Neuronal stem cell (in vitro differentiated cells): ENCODE data around the gene STAG2.

Experiments used
- DNase-seq: peaks from one replicate; pipeline ENCODE4 v3.0.0-alpha.2; 2013; ENCODE audit warnings: low spot score
- H2AFZ ChIP-seq: one replicate; pipeline ENCODE4 v1.6.1; 2013; ENCODE audit warnings: mild to moderate bottlenecking, low read length, inconsistent platforms
- H2AK5ac ChIP-seq: 2 replicates; pipeline ENCODE4 v1.6.1; 2013; ENCODE audit warnings: low read depth, mild to moderate bottlenecking, inconsistent platforms, low read length, moderate library complexity, mixed read lengths
- H2BK120ac ChIP-seq: 2 replicates; pipeline ENCODE4 v1.6.1; 2013; ENCODE audit warnings: low read depth, mild to moderate bottlenecking, inconsistent platforms, low read length, moderate library complexity, mixed read lengths
- H2BK12ac ChIP-seq: one replicate; pipeline ENCODE4 v1.6.1; 2013; ENCODE audit warnings: low read length, inconsistent platforms
- H2BK15ac ChIP-seq: 2 replicates; pipeline ENCODE4 v1.6.1; 2013; ENCODE audit warnings: mild to moderate bottlenecking, low read length, inconsistent platforms, mixed read lengths
- H2BK5ac ChIP-seq: one replicate; pipeline ENCODE4 v1.6.1; 2013; ENCODE audit warnings: inconsistent platforms, mild to moderate bottlenecking, low read length, moderate library complexity
- H3K14ac ChIP-seq: one replicate; pipeline ENCODE4 v1.6.1; 2013; ENCODE audit warnings: low read length, inconsistent platforms
- H3K18ac ChIP-seq: 2 replicates; pipeline ENCODE4 v1.6.1; 2013; ENCODE audit warnings: low read length, inconsistent platforms
- H3K23ac ChIP-seq: 2 replicates; pipeline ENCODE4 v1.6.1; 2013; ENCODE audit warnings: low read depth, mild to moderate bottlenecking, mixed read lengths, low read length, inconsistent platforms; ENCODE audit not compliant: poor library complexity
- H3K27ac ChIP-seq: replicated peaks from 3 replicates; pipeline ENCODE4 v1.5.1; 2013; ENCODE audit warnings: low read length, inconsistent platforms
- H3K27me3 ChIP-seq, 3 experiments: 2 replicates each; pipeline ENCODE4 v1.6.1; 2013; ENCODE audit warnings: low read length in 3 of 3, mild to moderate bottlenecking in 2 of 3, inconsistent platforms in 1 of 3, low read depth in 1 of 3, mixed read lengths in 1 of 3, moderate library complexity in 1 of 3; ENCODE audit not compliant: control insufficient read depth in 3 of 3, insufficient read depth in 3 of 3
- H3K36me3 ChIP-seq, 2 donors: replicated peaks in 1 of 2; 2 replicates each; pipeline ENCODE4 v1.6.1; 2013; ENCODE audit warnings: low read length in 2 of 2; ENCODE audit not compliant: control insufficient read depth in 2 of 2, insufficient read depth in 2 of 2
- H3K4ac ChIP-seq: 2 replicates; pipeline ENCODE4 v1.6.1; 2013; ENCODE audit warnings: inconsistent platforms, mild to moderate bottlenecking, low read length, moderate library complexity
- H3K4me1 ChIP-seq, 2 donors: 1 replicate in 1 of 2; 2 replicates in 1 of 2; pipeline ENCODE4 v1.6.1; 2013; ENCODE audit warnings: low read length in 2 of 2, low read depth in 1 of 2; ENCODE audit not compliant: control insufficient read depth in 2 of 2, insufficient read depth in 1 of 2
- H3K4me2 ChIP-seq: one replicate; pipeline ENCODE4 v1.6.1; 2013; ENCODE audit warnings: mild to moderate bottlenecking, low read length, inconsistent platforms; ENCODE audit not compliant: insufficient read depth, poor library complexity, severe bottlenecking
- H3K4me3 ChIP-seq, 2 donors: 2 replicates each; pipeline ENCODE4 v1.5.1; 2013; ENCODE audit warnings: low read length in 2 of 2, mild to moderate bottlenecking in 2 of 2, inconsistent platforms in 1 of 2, moderate library complexity in 1 of 2
- H3K79me1 ChIP-seq: one replicate; pipeline ENCODE4 v1.6.1; 2013; ENCODE audit warnings: low read depth, mild to moderate bottlenecking, inconsistent platforms, low read length, moderate library complexity
- H3K9ac ChIP-seq: one replicate; pipeline ENCODE4 v1.6.1; 2013; ENCODE audit warnings: mild to moderate bottlenecking, low read depth, low read length, inconsistent platforms; ENCODE audit not compliant: poor library complexity
- H3K9me3 ChIP-seq, 2 donors: replicated peaks in 1 of 2; 2 replicates each; pipeline versions ENCODE3 to v1.6.1; 2013; ENCODE audit warnings: low read length in 2 of 2, mild to moderate bottlenecking in 2 of 2, inconsistent platforms in 1 of 2, low read depth in 1 of 2, mixed read lengths in 1 of 2, moderate library complexity in 1 of 2; ENCODE audit not compliant: control insufficient read depth in 2 of 2, insufficient read depth in 1 of 2
- H4K8ac ChIP-seq: one replicate; pipeline ENCODE4 v1.6.1; 2013; ENCODE audit warnings: low read depth, mild to moderate bottlenecking, inconsistent platforms, low read length, moderate library complexity
- H4K91ac ChIP-seq: one replicate; pipeline ENCODE4 v1.6.1; 2013; ENCODE audit warnings: low read length, low read depth, mild to moderate bottlenecking, inconsistent platforms; ENCODE audit not compliant: poor library complexity
- WGBS, 2 donors: extraction: QIAGEN DNeasy Blood & Tissue Kit; methylation state at CpG; one replicate each; pipeline ENCODE4 v1.1.7; 2013; ENCODE audit warnings: missing lambda C conversion rate in 2 of 2, mixed read lengths in 1 of 2; ENCODE audit not compliant: insufficient read length in 2 of 2, insufficient replicate concordance in 1 of 2; ENCODE audit errors: extremely low coverage in 2 of 2; 5-methylcytosine and 5-hydroxymethylcytosine counted together

STAG2 gene

DNA sequence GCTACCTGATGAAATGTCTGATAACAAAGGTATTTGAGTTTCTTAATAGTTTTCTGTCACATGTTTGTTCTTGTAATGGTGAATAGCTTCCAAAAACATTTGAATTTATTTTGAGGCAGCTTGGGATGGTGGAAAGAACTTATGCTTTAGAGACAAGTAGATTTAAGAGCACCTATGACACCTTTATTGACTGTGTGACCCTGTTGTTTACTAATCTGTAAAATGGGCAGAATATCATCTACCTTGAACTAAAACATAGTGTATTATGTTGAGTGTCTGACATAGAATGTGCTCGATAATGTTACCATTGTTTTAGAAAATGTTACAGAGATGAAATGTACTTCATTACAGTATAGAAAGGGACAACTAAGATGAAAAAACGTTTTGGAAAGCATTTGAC is 24.9 kb downstream of the STAG2 start:
- H3K4me2 ChIP-seq: no peak overlapping the region
- no peak overlapping the region for H2BK120ac ChIP-seq
- H3K27ac ChIP-seq: no peak overlapping the region
- H2BK15ac ChIP-seq: no peak overlapping the region
- no CpG with 5 or more reads among the region's 2 CpGs for WGBS, 2 donors
- peaks cover 2% of the 10 kb centered on the region for H3K79me1 ChIP-seq
- H2AFZ ChIP-seq: no peak overlapping the region
- H3K4me1 ChIP-seq: no peaks in the 10 kb centered on the region
- no peak for DNase-seq
- no peak overlapping the region for H2AK5ac ChIP-seq
- H3K23ac ChIP-seq: no peak overlapping the region
- no peak overlapping the region for H3K9ac ChIP-seq
- no peak overlapping the region for H3K4me3 ChIP-seq
- no peak overlapping the region for H3K18ac ChIP-seq
- H2BK12ac ChIP-seq: no peak overlapping the region
- H3K14ac ChIP-seq: no peak overlapping the region
- no peak overlapping the region for H4K8ac ChIP-seq
- no peak overlapping the region for H3K4ac ChIP-seq
- no peak overlapping the region for H4K91ac ChIP-seq
- H2BK5ac ChIP-seq: no peak overlapping the region
- no peaks in the 10 kb centered on the region for H3K27me3 ChIP-seq
- peaks cover 0 to 10% of the 10 kb centered on the region in 2 donors for H3K36me3 ChIP-seq
- H3K9me3 ChIP-seq: peaks cover 0 to 6% of the 10 kb centered on the region in 2 donors

- Histone ChIP-seq H3K27me3 (no peaks in the 10 kb centered on the region), H3K4me1 (no peaks in the 10 kb centered on the region), H3K14ac (no peak overlapping the region), H2AFZ (no peak overlapping the region), H3K79me1 (peaks cover 2% of the 10 kb centered on the region), H4K8ac (no peak overlapping the region), H2AK5ac (no peak overlapping the region), H2BK15ac (no peak overlapping the region), H3K4me3 (no peak overlapping the region), H3K27ac (no peak overlapping the region), H3K36me3 (peaks cover 0 to 12% of the 10 kb centered on the region in 2 donors), H4K91ac (no peak overlapping the region), H3K18ac (no peak overlapping the region), H2BK120ac (no peak overlapping the region), H2BK5ac (no peak overlapping the region), H3K9me3 (peaks cover 0 to 6% of the 10 kb centered on the region in 2 donors), H3K23ac (no peak overlapping the region), H3K9ac (no peak overlapping the region), H3K4ac (no peak overlapping the region), H2BK12ac (no peak overlapping the region), H3K4me2 (no peak overlapping the region)
- no CpG with 5 or more reads among the region's 1 CpG for WGBS, 2 donors
- DNase-seq: no peak
Observed at GRCh38 chrX:123988423-123989111, 27.1 kb downstream of the STAG2 start.

DNA sequence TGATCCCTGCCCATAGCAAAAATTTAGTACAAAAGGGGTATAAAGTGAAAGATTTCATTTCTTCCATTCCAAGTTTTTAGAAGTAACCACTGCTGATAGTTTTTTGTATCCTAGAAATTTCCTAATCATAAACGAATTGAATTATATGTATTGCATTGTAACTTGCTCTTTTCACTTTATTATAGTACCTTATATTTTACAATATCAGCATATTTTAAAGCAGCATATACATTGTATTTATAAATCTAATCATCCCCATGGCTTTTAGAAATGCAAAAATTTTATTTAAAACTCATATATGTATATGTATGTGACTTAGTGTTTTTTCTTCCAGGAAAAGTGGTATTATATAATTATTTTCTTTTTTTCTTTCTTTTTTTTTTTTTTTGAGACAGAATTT is 27.7 kb downstream of the STAG2 start:
- Histone ChIP-seq H3K4ac (no peak overlapping the region), H2BK120ac (no peak overlapping the region), H3K9ac (no peak overlapping the region), H3K14ac (no peak overlapping the region), H2AK5ac (no peak overlapping the region), H3K23ac (no peak overlapping the region), H3K18ac (no peak overlapping the region), H3K4me3 (no peak overlapping the region), H3K36me3 (peaks cover 0 to 12% of the 10 kb centered on the region in 2 donors), H4K8ac (no peak overlapping the region), H4K91ac (no peak overlapping the region), H2AFZ (no peak overlapping the region), H2BK12ac (no peak overlapping the region), H3K27ac (no peak overlapping the region), H3K27me3 (no peaks in the 10 kb centered on the region), H2BK15ac (no peak overlapping the region), H3K4me1 (no peaks in the 10 kb centered on the region), H3K79me1 (peaks cover 2% of the 10 kb centered on the region), H3K4me2 (no peak overlapping the region), H3K9me3 (peaks cover 0 to 6% of the 10 kb centered on the region in 2 donors), H2BK5ac (no peak overlapping the region)
- no CpG with 5 or more reads among the region's 1 CpG for WGBS, 2 donors
- DNase-seq: no peak

DNA sequence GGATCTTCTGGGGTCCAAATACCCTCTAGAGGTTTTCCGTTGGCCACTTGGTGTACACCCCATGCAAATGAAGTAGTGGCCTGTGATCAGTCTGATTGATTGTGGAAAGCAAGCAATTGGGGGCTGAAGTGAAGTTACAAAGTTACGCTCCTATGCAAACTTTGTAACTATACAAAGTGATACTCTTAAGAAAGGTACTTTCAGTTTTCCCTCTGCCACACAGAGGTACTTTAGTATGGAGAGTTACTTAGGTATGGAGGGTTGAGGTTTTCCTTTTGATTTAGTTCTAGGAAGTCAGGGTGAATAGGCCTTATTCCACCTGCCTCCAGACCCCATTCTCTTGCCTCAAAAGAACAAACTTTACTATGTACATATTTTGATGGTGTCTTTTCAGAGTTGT is 28.7 kb downstream of the STAG2 start:
- H3K18ac ChIP-seq: no peak overlapping the region
- no peak for DNase-seq
- peaks cover 0 to 6% of the 10 kb centered on the region in 2 donors for H3K9me3 ChIP-seq
- H2AFZ ChIP-seq: no peak overlapping the region
- H3K27me3 ChIP-seq: no peaks in the 10 kb centered on the region
- no peaks in the 10 kb centered on the region for H3K4me1 ChIP-seq
- no peak overlapping the region for H2AK5ac ChIP-seq
- H3K4me2 ChIP-seq: no peak overlapping the region
- H3K14ac ChIP-seq: no peak overlapping the region
- H2BK12ac ChIP-seq: no peak overlapping the region
- peaks cover 2% of the 10 kb centered on the region for H3K79me1 ChIP-seq
- H3K27ac ChIP-seq: no peak overlapping the region
- H3K4me3 ChIP-seq: no peak overlapping the region
- no peak overlapping the region for H2BK5ac ChIP-seq
- peaks cover 0 to 12% of the 10 kb centered on the region in 2 donors for H3K36me3 ChIP-seq
- no peak overlapping the region for H2BK120ac ChIP-seq
- no peak overlapping the region for H4K8ac ChIP-seq
- no peak overlapping the region for H3K4ac ChIP-seq
- no peak overlapping the region for H4K91ac ChIP-seq
- no peak overlapping the region for H3K9ac ChIP-seq
- H2BK15ac ChIP-seq: no peak overlapping the region
- WGBS, 2 donors: no CpG with 5 or more reads among the region's 2 CpGs
- H3K23ac ChIP-seq: no peak overlapping the region
